Stimulated activated CD8-positive, alpha-beta memory T cell treated with anti-CD3 and anti-CD28 coated beads, Interleukin-15, amount 100 ng/mL, for 48 hours (primary cell): ENCODE data around the gene MFAP5.
"Not testable (repeated sequence)": the region's sequence is repeated elsewhere in the genome, so short reads cannot be mapped to it uniquely, and the experiment has no call there.

Source experiments
- DNase-seq, 2 donors: peaks; one replicate each; pipeline ENCODE4 v3.0.0-alpha.2; 2020; ENCODE audit warnings: low read depth in 2 of 2

MFAP5 gene

DNA sequence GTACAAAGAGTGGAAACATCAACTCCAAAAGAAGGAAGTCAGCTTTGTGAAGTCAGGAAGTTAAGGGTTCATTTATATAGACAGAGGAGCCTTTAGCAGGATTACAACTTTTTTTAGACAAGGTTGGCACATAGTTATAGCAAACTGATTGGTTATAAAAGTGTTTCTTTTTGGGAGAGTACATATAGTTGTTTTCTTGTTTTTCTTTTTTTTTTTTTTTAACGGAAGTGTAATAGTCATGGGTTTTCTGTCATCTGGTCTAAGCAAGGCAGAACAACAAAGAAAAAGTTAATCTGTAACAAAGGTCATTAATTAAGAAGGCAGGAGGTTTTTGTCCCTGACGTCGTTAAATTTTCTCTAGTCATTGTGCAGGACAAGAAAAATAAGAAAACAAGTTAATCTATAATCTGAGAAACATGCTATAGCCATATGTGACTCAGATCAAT is 13.0 kb upstream of the MFAP5 start:
- no peak for DNase-seq

DNA sequence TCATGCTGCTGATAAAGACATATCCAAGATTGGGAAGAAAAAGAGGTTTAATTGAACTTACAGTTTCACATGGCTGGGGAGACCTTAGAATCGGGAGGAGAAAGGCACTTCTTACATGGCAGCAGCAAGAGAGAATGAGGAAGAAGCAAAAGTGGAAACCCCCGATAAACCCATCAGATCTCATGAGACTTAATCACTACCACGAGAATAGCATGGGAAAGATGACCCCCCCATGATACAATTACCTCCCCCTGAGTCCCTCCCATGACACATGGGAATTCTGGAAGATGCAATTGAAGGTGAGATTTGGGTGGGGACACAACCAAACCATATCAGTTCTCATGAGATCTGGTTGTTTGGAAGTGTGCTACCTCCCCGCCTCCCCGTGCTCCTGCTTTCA is 9.8 kb upstream of the MFAP5 start:
- no peak for DNase-seq

DNA sequence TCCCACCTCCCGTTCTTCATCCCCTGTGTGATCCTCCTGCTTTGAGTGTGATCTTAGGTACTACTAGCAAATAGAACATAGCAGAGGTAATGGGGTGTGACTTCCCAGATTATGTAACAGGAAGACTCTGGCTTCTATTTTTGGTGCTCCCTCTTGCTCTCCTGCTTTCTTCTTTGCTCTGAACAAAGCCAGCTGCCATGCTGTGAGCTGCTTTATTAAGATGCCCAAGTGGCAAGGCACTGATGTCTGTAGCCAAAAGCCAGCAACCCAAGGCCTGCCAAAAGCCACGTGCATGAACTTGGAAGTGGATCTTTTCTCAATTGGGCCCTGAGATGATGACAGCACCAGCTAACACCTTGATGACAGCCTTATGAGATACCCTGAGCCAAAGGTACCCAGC is 5.8 kb upstream of the MFAP5 start:
- DNase-seq = no peak

DNA sequence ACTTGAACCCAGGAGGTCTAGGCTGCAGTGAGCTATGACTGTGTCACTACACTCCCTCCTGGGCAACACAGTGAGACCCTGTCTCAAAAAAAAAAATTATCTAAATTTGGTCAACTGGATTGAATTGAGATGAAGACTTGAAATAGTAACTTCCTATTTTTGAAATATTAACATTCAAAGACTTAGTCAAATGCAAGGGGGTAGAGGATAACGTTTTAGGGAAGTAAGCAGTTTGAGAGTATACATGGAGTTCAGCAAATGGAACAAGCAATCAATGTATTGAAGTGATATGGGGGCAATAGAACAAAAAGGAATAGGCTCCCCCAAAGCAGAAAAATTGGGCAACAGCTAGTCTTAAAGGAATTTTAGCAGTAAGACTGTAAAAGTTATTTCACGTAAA is 4.6 kb upstream of the MFAP5 start:
- no peak for DNase-seq

DNA sequence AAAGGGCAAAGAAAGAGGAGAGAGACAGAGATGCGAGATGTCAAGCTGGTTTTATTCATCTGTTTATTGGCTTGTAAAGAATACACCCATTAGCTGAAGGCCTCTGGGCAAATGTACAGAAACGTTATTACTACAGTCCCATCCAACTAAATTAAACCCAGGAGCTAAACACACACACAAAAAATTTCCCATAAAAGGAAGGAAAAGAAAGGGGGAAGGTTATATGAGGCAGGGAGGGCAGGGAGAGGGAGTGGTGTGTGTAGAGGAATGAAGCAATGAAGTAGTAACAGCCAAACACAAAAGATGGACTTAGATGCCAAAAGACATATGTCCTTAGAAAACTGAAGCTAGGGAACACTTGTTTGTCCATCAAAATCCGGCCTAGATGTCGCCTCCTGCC is 3.1 kb upstream of the MFAP5 start:
- DNase-seq = no peak

DNA sequence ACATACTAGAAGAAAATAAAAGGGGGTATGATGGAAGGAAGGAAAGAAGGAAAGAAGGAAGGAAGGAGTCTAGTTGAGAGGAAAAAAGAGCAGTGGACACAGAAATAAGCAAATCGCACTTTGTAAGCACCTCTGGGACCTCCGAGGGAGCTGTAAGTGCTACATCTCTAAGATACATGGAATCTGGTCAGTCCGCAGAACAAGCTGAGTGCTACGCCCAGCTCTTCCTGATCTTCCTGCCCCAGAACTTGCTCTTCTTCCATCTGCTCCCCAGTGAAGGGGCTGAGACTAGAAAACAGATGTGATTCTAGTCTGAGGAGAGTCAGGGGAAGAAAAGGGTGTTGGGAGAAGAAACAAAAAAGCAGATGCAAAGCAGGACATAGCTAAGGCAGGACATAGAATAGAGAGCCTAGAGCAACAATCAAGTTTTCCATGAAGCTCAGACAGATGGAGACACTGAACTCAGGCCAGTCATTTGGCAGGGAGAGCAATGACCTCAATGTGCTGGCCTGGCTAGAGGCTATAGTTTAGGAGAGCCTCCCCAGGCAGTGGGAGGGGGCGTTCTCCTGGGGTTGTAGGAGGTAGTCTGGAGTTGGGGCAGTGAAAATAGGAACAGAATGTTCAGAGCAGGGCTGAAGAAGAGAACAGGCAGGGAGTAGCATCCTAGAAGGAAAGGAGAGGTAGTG is 1.7 kb upstream of the MFAP5 start:
- DNase-seq = no peak

DNA sequence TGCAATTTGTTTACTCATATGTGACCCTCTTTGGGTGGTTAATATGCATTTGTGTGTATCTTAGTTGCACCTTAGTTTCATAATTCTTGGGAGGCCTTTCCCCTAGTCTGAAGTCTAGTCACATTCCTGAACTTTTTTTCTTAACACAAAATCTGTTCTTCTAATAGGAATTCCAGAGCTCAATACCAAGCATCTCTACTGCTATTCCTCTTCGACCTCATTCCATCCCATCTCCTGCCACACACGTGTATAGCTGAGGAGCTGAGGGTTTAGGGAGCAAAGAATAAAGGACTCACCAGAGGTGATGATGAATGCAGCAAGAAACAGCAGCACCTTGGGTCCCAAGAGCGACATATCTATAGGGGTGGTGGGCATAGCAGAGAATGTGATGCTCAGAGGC is 875 bp downstream of the MFAP5 start:
- DNase-seq = no peak

DNA sequence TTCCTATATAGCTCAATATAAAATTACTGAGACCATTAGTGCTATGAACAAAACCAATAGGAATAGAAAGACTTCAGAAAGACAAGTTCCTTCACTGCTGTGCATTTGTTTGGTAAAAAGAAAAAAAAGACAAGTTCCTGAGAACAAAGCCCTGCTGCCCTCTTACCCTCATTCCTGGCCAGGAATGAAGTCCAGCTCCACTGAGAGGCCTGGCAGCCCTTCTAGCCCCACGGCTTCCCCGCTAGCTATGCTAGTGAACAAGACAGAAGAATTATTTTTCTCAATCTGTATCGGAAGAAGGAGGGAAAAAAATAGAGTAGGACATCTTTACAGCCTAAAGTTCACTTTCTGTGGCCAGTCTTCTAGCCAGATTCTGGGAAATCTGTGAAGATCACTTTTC is 1.6 kb downstream of the MFAP5 start:
- no peak for DNase-seq

DNA sequence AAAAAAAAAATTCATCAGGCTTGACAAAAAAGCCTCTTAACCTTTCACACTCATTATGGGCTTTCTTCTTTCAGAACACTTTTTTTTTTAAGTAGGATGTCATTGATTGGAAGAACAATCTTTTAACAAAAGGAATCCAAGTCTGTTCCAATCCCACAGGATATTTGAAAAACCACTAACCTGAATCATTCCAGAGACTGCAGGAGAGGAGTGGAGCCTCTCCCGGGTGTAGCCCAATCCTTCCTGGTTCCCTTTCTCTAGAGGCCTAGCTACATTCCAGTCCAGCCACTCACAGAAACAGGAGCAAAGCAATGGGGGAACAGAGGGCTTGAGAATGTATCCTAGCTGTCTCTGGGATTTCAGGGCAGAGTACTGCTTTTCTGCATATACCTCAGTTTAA is 4.3 kb downstream of the MFAP5 start:
- no peak for DNase-seq

DNA sequence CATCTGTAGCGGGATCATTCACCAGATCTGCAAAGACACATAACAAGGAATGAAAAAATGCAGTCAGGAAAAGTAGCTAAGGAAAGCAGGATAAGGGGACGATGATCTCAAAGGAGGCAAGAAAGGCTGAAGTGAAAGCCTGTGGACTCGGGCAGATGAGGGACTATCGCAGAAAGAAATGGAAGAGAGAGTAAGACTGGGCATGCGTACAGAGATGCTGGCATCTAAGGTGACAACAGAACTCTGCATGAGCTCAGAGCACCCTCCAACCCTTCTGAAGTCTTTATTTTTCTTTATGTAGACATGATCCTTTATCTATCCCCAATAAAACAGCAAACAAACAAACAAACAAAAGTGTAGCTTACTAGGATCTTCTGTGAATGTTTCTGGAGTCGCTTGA is 7.2 kb downstream of the MFAP5 start:
- DNase-seq = no peak

DNA sequence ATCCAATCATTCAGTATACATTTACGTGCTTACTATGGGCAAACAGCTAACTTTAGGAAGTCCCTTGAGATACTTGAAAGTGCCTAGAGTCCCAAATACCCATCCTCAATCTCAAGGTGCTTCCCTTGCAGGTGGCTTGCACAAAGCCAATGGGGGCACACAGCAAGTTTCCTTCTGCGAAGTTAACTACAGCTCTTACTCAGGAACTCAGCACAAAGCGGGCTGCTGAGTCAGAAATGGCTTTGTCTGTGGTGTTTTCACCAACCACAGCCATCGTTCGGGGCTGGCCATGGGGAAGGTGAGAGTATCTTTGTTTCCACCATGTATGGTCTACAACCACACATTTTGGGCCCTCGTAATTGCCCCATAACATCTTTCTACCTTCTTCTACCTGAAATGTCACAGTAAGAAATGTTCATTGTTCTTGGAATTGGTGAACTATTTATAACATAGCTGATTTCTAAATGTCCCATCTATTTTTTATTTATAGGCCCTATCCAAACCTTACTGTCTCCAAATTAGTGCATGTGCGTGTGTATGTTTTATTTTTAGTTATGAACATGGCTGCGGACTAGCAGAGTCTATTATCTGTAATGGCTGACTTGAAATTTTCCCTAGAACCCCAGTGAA is 13.9 kb downstream of the MFAP5 start:
- DNase-seq = peak; percentile 80 to 81

DNA sequence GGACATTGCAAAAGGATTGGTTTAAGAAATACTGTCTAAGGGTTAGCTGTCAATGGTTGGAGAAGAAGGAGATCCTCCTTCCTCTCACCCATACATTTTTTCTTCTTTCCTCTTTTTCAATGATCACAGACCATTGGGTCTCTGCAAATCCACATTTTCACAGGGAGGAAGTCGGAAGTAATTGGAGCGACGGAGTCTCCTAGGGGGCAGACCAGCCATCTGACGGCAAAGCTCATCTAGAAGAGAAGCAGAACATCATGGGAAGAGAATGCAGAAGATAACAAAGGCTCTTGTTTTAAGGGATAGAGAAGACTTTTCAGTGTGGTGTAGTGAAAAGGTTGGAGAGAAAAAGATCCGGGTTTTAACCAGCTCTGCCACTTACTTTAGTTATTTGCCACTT is 14.7 kb downstream of the MFAP5 start:
- DNase-seq = no peak

DNA sequence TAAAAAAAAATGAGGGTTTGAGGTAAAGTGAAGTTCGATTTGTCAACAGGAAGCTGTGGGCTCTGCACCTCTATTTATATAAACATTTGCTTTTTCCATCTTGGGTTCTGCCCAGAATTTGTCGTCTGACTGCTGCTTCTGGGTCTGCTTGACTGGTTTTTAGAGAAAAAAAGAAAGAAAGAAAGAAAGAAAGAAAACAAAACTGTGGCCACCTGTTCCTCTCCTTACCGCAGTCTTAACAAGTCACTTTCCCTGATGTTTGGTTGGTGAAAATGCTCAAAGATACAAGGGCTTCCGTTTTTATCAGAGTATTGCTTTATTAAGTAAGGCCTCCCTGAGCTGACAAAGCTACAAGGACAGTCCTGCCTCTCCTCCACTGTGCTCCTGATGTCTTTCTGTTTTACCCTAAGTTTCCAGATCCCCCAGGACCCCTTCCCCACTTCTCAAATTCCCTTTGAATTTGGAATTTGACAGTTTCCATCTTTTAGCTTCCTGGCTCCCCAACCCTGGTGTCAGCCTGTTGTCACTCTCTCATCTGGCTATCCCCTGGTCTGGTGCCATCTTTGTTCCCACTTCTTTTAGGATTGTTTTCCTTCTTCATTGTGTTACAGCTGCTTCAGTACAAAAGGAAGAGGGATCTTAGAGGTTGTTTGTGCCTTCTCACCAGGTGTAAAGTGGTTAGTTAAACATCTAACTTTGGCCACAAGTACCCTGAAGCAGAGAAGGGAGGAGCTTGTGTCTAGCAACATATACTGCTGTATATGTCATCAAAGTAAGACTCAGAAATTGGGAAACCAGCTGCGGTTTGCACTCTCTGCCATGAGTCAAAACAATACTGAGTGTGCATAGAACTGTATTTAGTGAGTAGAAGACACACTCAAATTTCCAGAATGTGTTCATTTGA is 18.0 kb downstream of the MFAP5 start:
- DNase-seq = peak; percentile 47 to 56

DNA sequence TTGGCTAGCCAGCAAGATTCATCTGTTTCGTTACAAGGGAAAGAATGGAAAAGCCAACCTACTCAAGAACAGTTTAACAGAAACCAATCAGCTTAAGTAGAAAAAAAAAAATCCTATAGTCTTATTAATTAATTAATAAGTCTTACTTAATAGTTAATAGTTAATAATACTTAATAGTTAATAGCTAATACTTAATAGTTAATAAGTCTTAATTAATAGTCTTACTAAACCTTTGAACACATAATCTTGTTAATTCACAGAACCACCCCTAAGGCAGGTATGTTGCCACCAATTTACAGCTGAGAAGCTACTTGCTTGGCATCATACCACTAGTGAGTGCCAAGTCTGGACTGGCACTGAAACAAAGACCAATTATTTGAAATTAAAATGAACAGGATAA is 19.9 kb downstream of the MFAP5 start:
- no peak for DNase-seq

DNA sequence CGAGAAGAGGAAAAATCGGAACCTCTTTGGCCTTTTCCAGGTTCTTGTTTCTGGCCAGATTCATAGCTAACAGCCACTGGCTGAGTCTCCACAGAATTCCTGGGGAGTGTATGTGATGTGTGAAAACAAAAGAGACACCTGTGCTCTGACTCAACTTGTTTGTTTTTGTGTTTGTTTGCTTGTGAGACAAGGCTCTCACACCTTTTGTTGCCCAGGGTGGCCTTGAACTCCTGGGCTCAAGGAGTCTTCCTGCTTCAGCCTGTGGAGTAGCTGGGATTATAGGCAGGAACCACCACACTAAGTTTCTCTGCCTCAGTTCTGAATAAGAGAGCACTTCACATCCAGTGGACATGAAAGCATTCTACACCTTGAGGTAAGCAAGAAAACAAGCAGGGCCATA is 22.7 kb downstream of the MFAP5 start:
- DNase-seq = no peak

DNA sequence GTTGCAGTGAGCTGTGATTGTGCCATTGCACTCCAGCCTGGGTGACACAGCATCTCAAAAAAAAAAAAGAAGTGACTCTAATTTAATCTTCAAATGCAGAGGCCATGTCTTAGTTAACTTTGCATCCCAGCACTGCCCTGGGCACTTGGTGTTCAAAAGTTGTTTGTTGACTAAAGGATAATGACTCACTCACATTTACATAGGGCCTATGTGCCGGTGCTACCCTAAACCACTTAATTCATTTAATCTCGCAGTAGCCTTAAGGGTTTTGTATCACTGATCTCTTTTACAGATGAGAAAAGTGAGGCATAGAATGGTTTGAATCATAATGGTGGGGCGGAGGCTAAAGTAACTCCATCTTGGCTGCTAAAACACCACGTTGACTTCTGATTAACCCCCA is 23.7 kb downstream of the MFAP5 start:
- DNase-seq = no peak

DNA sequence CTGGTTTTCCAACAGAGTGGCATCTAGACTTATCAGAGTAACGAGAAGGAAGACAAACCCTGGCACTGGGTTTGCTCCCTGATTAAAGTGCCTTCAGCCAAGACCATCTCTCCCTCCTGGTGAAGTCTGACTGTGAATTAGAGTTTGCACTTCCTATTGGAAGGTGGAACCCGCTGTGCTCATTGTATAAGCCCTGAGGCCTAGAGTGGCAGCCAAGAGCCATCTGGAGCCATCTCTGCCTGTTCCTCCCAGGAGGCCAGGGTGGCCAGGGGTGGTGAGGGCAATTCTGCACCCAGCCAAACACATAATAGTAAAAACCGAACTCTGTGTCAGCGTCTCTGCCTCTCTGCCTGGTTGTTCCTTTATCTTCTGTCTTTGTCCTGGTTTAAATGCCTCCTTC is 25.0 kb downstream of the MFAP5 start:
- no peak for DNase-seq

DNA sequence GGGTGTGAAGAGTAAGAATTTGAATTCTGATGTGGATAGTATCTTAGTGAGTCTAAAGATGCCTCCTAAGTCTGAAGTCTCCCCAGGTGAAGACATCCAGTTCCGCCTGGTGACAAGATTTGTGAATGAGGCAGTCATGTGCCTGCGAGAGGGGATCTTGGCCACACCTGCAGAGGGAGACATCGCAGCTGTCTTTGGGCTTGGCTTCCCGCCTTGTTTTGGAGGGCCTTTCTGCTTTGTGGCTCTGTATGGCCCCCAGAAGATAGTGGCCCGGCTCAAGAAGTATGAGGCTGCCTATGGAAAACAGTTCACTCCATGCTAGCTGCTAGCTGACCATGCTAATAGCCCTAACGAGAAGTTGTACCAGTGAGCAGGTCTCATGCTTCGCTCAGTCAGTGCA is 25.4 kb downstream of the MFAP5 start:
- no peak for DNase-seq

DNA sequence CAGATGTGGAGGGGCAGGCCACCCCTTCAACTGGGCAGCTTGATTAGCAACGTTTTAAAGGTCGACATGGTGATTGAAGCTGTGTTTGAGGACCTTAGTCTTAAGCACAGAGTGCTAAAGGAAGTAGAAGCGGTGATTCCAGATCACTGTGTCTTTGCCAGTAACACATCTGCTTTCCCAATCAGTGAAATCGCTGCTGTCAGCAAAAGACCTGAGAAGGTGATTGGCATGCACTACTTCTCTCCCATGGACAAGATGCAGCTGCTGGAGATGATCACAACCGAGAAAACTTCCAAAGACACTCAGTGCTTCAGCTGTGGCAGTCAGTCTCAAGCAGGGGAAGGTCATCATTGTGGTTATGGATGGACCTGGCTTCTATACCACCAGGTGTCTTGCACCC is 26.0 kb downstream of the MFAP5 start:
- DNase-seq = no peak

DNA sequence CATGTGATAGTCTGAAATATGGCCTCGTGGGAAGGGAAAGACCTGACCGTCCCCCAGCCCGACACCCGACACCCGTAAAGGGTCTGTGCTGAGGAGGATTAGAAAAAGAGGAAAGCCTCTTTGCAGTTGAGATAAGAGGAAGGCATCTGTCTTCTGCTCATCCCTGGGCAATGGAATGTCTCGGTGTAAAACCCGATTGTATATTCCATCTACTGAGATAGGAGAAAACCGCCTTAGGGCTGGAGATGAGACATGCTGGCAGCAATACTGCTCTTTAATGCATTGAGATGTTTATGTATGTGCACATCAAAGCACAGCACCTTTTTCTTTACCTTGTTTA is 26.6 kb downstream of the MFAP5 start:
- DNase-seq = not testable (repeated sequence)

DNA sequence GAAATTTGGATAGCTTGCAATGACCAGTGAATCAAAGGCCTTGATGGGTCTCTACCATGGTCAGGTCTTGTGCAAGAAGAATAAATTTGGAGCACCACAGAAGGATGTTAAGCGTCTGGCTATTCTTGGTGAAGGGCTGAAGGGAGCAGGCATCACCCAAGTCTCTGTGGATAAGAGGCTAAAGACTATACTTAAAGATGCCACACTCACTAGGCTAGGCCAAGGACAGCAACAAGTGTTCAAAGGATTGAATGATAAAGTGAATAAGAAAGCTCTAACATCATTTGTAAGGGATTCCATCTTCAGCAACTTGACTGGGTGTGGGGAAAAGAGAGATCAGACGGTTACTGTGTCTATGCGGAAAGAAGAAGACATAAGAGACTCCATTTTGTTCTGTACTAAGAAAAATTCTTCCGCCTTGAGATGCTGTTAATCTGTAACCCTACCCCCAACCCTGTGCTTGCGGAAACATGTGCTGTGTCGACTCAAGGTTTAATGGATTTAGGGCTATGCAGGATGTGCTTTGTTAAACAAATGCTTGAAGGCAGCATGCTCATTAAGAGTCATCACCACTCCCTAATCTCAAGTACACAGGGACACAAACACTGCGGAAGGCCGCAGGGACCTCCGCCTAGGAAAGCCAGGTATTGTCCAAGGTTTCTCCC is 27.2 kb downstream of the MFAP5 start:
- DNase-seq = not testable (repeated sequence)

DNA sequence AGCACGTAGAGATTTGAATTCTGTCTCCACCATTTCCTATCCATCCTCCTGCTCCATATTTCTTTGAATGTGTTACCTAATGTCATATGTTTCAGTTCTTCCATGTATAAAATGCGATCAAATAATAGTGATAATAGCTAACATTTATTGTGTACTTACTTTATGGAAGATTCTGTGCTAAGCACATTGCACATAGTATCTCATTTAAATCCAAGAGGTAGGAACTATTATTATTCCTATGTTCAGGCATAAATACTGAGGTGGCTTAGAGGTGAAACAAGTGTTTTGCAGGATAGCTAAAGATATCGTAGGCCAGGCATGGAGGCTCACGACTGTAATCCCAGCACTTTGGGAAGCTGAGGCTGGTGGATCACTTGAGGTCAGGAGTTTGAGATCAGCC is 32.5 kb downstream of the MFAP5 start:
- no peak for DNase-seq
